Mesendoderm (in vitro differentiated cells): ENCODE measurements around the gene NANOS2.
"Not testable (repeated sequence)": the region's sequence is repeated elsewhere in the genome, so short reads cannot be mapped to it uniquely, and the experiment has no call there.

Source experiments
- DNase-seq: peaks from one replicate; pipeline ENCODE4 v3.0.0; 2013
- H2AK5ac ChIP-seq: 2 replicates; pipeline ENCODE4 v1.6.1; 2013; ENCODE audit warnings: low read length, inconsistent platforms
- H2BK120ac ChIP-seq: 2 replicates; pipeline ENCODE4 v1.6.1; 2013; ENCODE audit warnings: low read depth, mild to moderate bottlenecking, low read length, moderate library complexity, mixed read lengths
- H2BK15ac ChIP-seq: replicated peaks from 2 replicates; pipeline ENCODE4 v1.6.1; 2013; ENCODE audit warnings: low read depth, mild to moderate bottlenecking, moderate library complexity
- H2BK5ac ChIP-seq: 2 replicates; pipeline ENCODE4 v1.6.1; 2013; ENCODE audit warnings: low read length, inconsistent platforms
- H3K18ac ChIP-seq: 2 replicates; pipeline ENCODE4 v1.6.1; 2013; ENCODE audit warnings: mild to moderate bottlenecking, low read length, mixed read lengths
- H3K23ac ChIP-seq: one replicate; pipeline ENCODE4 v1.6.1; 2013; ENCODE audit warnings: low read length
- H3K27ac ChIP-seq: 2 replicates; pipeline ENCODE4 v1.5.1; 2013; ENCODE audit warnings: low read depth, mild to moderate bottlenecking, inconsistent platforms, low read length, moderate library complexity
- H3K27me3 ChIP-seq: 2 replicates; pipeline ENCODE4 v1.6.1; 2013; ENCODE audit warnings: low read length, control low read depth, mild to moderate bottlenecking, inconsistent platforms; ENCODE audit not compliant: insufficient read depth, poor library complexity
- H3K36me3 ChIP-seq: 2 replicates; pipeline ENCODE4 v1.6.1; 2013; ENCODE audit warnings: low read length, inconsistent platforms; ENCODE audit not compliant: control insufficient read depth, insufficient read depth
- H3K4ac ChIP-seq: one replicate; pipeline ENCODE4 v1.6.1; 2013; ENCODE audit warnings: low read depth, mild to moderate bottlenecking, low read length, moderate library complexity
- H3K4me1 ChIP-seq: 2 replicates; pipeline ENCODE4 v1.6.1; 2013; ENCODE audit warnings: low read depth, low read length, inconsistent platforms; ENCODE audit not compliant: control insufficient read depth
- H3K4me2 ChIP-seq: 2 replicates; pipeline ENCODE4 v1.6.1; 2013; ENCODE audit warnings: low read length
- H3K4me3 ChIP-seq: 2 replicates; pipeline ENCODE4 v1.5.1; 2013; ENCODE audit warnings: mild to moderate bottlenecking, low read length
- H3K56ac ChIP-seq: one replicate; pipeline ENCODE4 v1.6.1; 2013; ENCODE audit warnings: low read length
- H3K79me1 ChIP-seq: 2 replicates; pipeline ENCODE4 v1.6.1; 2013; ENCODE audit warnings: low read length, inconsistent platforms
- H3K79me2 ChIP-seq: 2 replicates; pipeline ENCODE4 v1.6.1; 2013; ENCODE audit warnings: mild to moderate bottlenecking, low read length; ENCODE audit not compliant: control insufficient read depth, insufficient read depth
- H3K9ac ChIP-seq: 2 replicates; pipeline ENCODE4 v1.6.1; 2013; ENCODE audit warnings: low read length, inconsistent platforms
- H4K5ac ChIP-seq: one replicate; pipeline ENCODE4 v1.6.1; 2013; ENCODE audit warnings: low read length
- H4K8ac ChIP-seq: one replicate; pipeline ENCODE4 v1.6.1; 2013; ENCODE audit warnings: low read depth, mild to moderate bottlenecking, control low read depth, low read length, moderate library complexity
- WGBS: extraction: QIAGEN DNeasy Blood & Tissue Kit; methylation state at CpG from one replicate; pipeline ENCODE4 v1.1.7; 2013; ENCODE audit warnings: low lambda C conversion rate, missing lambda C conversion rate; ENCODE audit not compliant: insufficient coverage; ENCODE audit errors: extremely low coverage; 5-methylcytosine and 5-hydroxymethylcytosine counted together

The NANOS2 gene

DNA sequence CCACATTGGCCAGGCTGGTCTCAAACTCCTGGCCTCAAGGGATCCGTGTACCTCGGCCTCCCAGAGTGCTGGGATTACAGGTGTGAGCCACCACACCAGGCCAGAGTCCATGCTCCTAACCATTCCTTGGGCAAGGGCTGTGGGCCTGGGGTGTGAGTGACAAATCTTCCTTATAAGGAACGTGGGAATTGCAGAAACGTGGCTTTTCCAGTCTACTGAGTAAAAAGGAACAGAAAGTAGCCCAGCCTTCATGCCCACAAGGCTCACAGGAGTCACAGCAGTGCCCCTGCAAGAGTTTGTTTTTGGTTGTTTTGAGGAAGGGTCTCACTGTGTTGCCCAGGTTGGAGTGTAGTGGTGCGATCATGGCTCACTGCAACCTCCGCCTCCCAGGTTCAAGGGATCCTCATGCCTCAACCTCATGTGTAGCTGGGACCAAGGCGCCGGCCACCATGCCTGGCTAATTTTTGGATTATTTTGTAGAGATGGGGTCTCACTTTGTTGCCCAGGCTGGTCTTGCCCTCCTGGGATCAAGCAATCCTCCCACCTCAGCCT is 17.2 kb downstream of the NANOS2 start:
- no peaks in the 10 kb centered on the region for H3K79me2 ChIP-seq
- H2AK5ac ChIP-seq: no peak overlapping the region
- H3K18ac ChIP-seq: no peak overlapping the region
- H4K5ac ChIP-seq: no peak overlapping the region
- no peak overlapping the region for H3K4ac ChIP-seq
- no peak overlapping the region for H3K27ac ChIP-seq
- no peak overlapping the region for H3K56ac ChIP-seq
- DNase-seq: no peak
- no peaks in the 10 kb centered on the region for H3K4me1 ChIP-seq
- no peak overlapping the region for H4K8ac ChIP-seq
- no peak overlapping the region for H2BK15ac ChIP-seq
- WGBS: no CpG with 5 or more reads among the region's 8 CpGs
- H3K27me3 ChIP-seq: no peaks in the 10 kb centered on the region
- no peaks in the 10 kb centered on the region for H3K79me1 ChIP-seq
- peaks cover 1% of the 10 kb centered on the region for H3K36me3 ChIP-seq
- no peak overlapping the region for H3K4me3 ChIP-seq
- H3K23ac ChIP-seq: no peak overlapping the region
- no peak overlapping the region for H2BK120ac ChIP-seq
- no peak overlapping the region for H2BK5ac ChIP-seq
- H3K4me2 ChIP-seq: no peak overlapping the region
- H3K9ac ChIP-seq: no peak overlapping the region

GRCh38 chr19:45895983-45896599 is 18.5 kb downstream of the NANOS2 start:
- H3K4me2 ChIP-seq, H3K79me2 ChIP-seq, H2BK5ac ChIP-seq, H3K4me1 ChIP-seq, H3K4me3 ChIP-seq, H3K56ac ChIP-seq, H4K8ac ChIP-seq, H3K36me3 ChIP-seq, H3K9ac ChIP-seq, H3K23ac ChIP-seq, H2BK15ac ChIP-seq, H3K18ac ChIP-seq, H2BK120ac ChIP-seq, H3K27ac ChIP-seq, H3K79me1 ChIP-seq, DNase-seq, H4K5ac ChIP-seq, H3K4ac ChIP-seq, H3K27me3 ChIP-seq, H2AK5ac ChIP-seq: not testable (repeated sequence)
- no CpG with 5 or more reads among the region's 12 CpGs for WGBS

DNA sequence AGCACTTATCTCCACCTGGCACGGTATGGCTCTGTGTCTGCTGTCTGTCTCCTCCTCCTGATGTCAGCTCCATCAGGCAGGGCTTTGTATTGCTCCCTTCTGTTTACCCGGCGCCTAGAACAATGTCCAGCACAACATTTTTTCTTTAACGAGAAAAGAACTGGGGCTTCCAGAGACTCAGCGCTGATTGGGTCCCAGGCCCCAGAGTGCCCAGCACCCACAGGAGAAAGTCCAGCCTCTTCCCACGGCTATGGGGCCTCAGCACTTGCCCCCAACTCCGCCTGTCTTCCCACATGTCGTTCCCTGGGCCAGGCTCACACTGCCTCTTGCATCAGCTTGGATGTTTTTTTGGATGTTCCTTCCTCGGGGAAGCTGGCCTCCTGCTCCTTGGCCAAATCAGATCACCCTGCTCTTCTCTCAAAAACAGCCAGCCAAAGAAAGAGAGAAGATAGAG is 19.0 kb downstream of the NANOS2 start:
- no peak for DNase-seq
- H3K4me3 ChIP-seq: no peak overlapping the region
- H3K4me2 ChIP-seq: no peak overlapping the region
- H4K5ac ChIP-seq: no peak overlapping the region
- H2BK5ac ChIP-seq: no peak overlapping the region
- no peak overlapping the region for H3K9ac ChIP-seq
- H3K27ac ChIP-seq: no peak overlapping the region
- H3K18ac ChIP-seq: no peak overlapping the region
- no peak overlapping the region for H2BK120ac ChIP-seq
- H2AK5ac ChIP-seq: no peak overlapping the region
- H3K79me1 ChIP-seq: no peaks in the 10 kb centered on the region
- H3K4me1 ChIP-seq: no peaks in the 10 kb centered on the region
- H3K36me3 ChIP-seq: peaks cover 1% of the 10 kb centered on the region
- H3K27me3 ChIP-seq: no peaks in the 10 kb centered on the region
- no peaks in the 10 kb centered on the region for H3K79me2 ChIP-seq
- no peak overlapping the region for H2BK15ac ChIP-seq
- H4K8ac ChIP-seq: no peak overlapping the region
- no CpG with 5 or more reads among the region's 9 CpGs for WGBS
- no peak overlapping the region for H3K23ac ChIP-seq
- H3K4ac ChIP-seq: no peak overlapping the region
- H3K56ac ChIP-seq: no peak overlapping the region

DNA sequence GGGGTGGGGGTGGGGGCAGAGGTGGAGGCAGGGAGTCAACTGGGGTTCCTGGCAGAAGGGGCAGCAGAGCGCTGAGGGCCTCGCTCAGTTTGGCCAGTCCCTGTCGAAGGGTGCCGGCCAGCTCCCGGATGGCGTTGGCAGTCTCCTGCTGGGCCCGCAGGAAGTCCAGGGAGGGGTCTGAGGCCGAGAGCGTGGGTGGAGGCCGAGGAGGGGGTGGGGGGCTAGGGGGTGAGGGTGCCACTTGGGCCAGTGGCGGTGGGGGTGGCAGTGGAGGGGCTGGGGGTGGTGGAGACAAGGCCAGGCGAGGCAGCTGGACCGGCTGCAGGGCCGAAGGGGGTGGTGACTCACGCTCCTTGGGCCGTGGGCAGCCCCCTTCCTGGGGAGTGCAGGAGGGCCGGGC is 23.7 kb downstream of the NANOS2 start:
- no peaks in the 10 kb centered on the region for H3K79me1 ChIP-seq
- no peaks in the 10 kb centered on the region for H3K27me3 ChIP-seq
- WGBS: no CpG with 5 or more reads among the region's 17 CpGs

DNA sequence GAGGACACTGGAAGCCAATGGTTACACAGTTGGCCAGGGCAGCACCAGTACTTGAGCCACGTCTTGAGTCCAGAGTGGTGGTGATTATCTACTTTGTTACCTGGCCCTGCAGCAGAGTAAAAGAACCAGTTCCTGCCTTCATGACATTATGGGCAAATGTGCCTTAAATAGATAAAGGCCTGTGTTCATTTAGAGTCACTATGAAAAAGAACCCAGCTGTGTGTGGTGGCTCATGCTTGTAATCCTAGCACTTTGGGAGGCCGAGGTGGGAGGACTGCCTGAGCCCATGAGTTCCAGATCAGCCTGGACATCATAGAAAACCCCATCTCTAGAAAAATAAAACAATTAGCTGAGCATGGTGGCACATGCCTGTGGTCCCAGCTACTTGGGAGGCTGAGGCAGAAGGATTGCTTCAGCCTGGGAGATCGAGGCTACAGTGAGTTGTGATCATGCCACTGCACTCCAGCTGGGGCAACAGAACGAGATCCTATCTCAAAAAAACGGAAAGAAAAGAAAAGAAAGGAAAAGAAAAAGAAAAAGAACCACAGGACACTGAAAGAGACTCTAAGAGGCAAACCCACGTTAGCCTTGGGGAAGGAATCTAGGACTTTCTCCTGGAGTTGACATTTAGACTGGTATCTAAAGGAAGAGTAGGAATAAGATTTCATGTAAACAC is 25.2 kb downstream of the NANOS2 start:
- H3K4me2 ChIP-seq: no peak overlapping the region
- no peak overlapping the region for H3K4me3 ChIP-seq
- H3K56ac ChIP-seq: no peak overlapping the region
- H4K5ac ChIP-seq: no peak overlapping the region
- no peak overlapping the region for H2BK15ac ChIP-seq
- H3K4ac ChIP-seq: no peak overlapping the region
- WGBS: no CpG with 5 or more reads among the region's 6 CpGs
- no peaks in the 10 kb centered on the region for H3K36me3 ChIP-seq
- H3K9ac ChIP-seq: no peak overlapping the region
- H4K8ac ChIP-seq: no peak overlapping the region
- H2BK120ac ChIP-seq: no peak overlapping the region
- H2BK5ac ChIP-seq: no peak overlapping the region
- no peaks in the 10 kb centered on the region for H3K4me1 ChIP-seq
- H3K79me1 ChIP-seq: peaks cover 2% of the 10 kb centered on the region
- H3K18ac ChIP-seq: no peak overlapping the region
- no peak overlapping the region for H2AK5ac ChIP-seq
- H3K27me3 ChIP-seq: no peaks in the 10 kb centered on the region
- H3K27ac ChIP-seq: no peak overlapping the region
- H3K23ac ChIP-seq: no peak overlapping the region
- DNase-seq: no peak
- H3K79me2 ChIP-seq: peaks cover 5% of the 10 kb centered on the region

More for the DNA sequence above, 23.7 kb downstream of the NANOS2 start:
- Histone ChIP-seq H4K8ac (no peak overlapping the region), H2BK120ac (no peak overlapping the region), H3K18ac (no peak overlapping the region), H3K4me3 (no peak overlapping the region), H2AK5ac (no peak overlapping the region), H3K4ac (no peak overlapping the region), H3K4me2 (no peak overlapping the region), H4K5ac (no peak overlapping the region), H3K36me3 (no peaks in the 10 kb centered on the region), H2BK5ac (no peak overlapping the region), H3K23ac (no peak overlapping the region), H3K4me1 (no peaks in the 10 kb centered on the region), H3K79me2 (no peaks in the 10 kb centered on the region), H3K27ac (no peak overlapping the region), H3K56ac (no peak overlapping the region), H3K9ac (no peak overlapping the region), H2BK15ac (no peak overlapping the region)
- DNase-seq: no peak
